ENCODE data around the gene KRT33B.

DNA sequence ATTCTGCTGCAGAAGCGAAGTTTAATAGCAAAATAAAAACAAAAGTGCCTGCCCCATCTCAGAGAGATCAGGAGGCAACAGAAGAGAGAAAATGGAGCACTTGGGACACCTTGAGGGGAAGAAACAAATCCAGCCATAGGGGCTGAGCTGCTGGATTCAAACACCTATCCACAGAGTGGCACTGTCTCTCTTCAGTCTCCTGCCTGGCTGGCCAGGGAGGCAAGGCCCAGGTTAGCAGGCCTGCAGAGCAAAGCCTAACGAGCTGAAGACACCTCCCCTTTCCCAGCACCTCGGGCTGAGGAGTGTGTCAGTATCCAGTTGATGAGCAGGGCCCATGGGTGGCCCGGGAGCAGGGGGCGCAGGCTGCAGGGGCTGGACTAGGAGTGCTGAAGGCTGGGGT is 36.6 kb upstream of the KRT33B start:
- TF ChIP-seq CTCF (IDR thresholded peaks at IDR 0.05) = no peak
- no peak for TF ChIP-seq POLR2A (IDR thresholded peaks at IDR 0.05)

All from thyroid gland (tissue), 4 donors.